22Rv1 (cell line): Measurements from ENCODE around the gene FANCI.

Source experiments
- ZFX ChIP-seq: fragments of 450-650 bp; IDR thresholded peaks from 2 replicates; pipeline ENCODE4 v1.6.1; 2017; ENCODE audit warnings: antibody characterized with exemption, borderline replicate concordance
- TF ChIP-seq, protein P1 (sequence below): fragments of 450-650 bp; IDR thresholded peaks from 2 replicates; pipeline ENCODE4 v1.5.1; 2017; ENCODE audit warnings: mild to moderate bottlenecking

DNA sequence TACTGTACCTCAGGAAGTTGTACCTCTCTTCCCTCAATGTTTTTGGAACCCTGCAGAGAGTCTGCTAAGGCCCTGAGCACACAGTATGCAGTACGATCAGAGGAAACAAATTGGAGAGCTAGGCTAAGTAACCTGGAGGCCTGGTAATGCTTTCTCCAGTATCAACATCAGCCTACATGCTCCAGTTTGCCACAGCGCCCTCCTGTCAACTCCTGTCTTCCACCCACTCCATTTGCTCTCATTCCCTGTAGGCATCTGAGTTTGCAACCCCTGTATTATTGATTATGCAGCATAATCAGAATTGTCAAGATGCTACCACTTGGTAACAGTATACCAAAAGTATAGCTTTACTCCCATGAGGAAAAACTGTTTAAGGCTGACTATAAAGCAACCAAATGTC is 76.4 kb downstream of the FANCI start:
- TF ChIP-seq, protein P1, sequence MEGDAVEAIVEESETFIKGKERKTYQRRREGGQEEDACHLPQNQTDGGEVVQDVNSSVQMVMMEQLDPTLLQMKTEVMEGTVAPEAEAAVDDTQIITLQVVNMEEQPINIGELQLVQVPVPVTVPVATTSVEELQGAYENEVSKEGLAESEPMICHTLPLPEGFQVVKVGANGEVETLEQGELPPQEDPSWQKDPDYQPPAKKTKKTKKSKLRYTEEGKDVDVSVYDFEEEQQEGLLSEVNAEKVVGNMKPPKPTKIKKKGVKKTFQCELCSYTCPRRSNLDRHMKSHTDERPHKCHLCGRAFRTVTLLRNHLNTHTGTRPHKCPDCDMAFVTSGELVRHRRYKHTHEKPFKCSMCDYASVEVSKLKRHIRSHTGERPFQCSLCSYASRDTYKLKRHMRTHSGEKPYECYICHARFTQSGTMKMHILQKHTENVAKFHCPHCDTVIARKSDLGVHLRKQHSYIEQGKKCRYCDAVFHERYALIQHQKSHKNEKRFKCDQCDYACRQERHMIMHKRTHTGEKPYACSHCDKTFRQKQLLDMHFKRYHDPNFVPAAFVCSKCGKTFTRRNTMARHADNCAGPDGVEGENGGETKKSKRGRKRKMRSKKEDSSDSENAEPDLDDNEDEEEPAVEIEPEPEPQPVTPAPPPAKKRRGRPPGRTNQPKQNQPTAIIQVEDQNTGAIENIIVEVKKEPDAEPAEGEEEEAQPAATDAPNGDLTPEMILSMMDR = no peak
- TF ChIP-seq ZFX = no peak
